Thymus (tissue), 11 donors: Measurements from ENCODE around the gene CIDEB. TPM values are rescaled to one million over a fixed set of nuclear protein-coding genes. Genes with fewer than 3 reads are reported as not detected.
A peak's percentile ranks its signal among the peaks of the same experiment; 100 is the strongest.
"Not testable (repeated sequence)": the region's sequence is repeated elsewhere in the genome, so short reads cannot be mapped to it uniquely, and the experiment has no call there.

ENCODE experiments used
- DNase-seq, 9 donors: peaks; one replicate each; pipeline ENCODE4 v3.0.0-alpha.2; 2013; ENCODE audit warnings: low spot score in 9 of 9, low read depth in 6 of 9, missing footprints in 1 of 9
- H3K27ac ChIP-seq, 2 donors: one replicate each; pipeline ENCODE4 v1.5.1; 2013; ENCODE audit warnings: control low read depth in 1 of 2, low read depth in 1 of 2, low read length in 1 of 2, mild to moderate bottlenecking in 1 of 2, moderate library complexity in 1 of 2
- H3K27me3 ChIP-seq, 2 donors: one replicate each; pipeline ENCODE4 v1.5.1; 2013; ENCODE audit warnings: low read length in 1 of 2; ENCODE audit not compliant: control insufficient read depth in 2 of 2, insufficient read depth in 1 of 2
- H3K36me3 ChIP-seq, 2 donors: one replicate each; pipeline ENCODE4 v1.5.1; 2013; ENCODE audit warnings: low read length in 1 of 2, mild to moderate bottlenecking in 1 of 2, moderate library complexity in 1 of 2; ENCODE audit not compliant: control insufficient read depth in 2 of 2, insufficient read depth in 2 of 2
- H3K4me1 ChIP-seq, 2 donors: one replicate each; pipeline ENCODE4 v1.5.1; 2013; ENCODE audit warnings: low read length in 2 of 2; ENCODE audit not compliant: control insufficient read depth in 2 of 2, insufficient read depth in 2 of 2
- H3K4me3 ChIP-seq, 2 donors: one replicate each; pipeline ENCODE4 v1.5.1; 2013; ENCODE audit warnings: low read length in 2 of 2, control low read depth in 1 of 2, mild to moderate bottlenecking in 1 of 2
- H3K9me3 ChIP-seq, 2 donors: one replicate each; pipeline ENCODE4 v1.5.1; 2013; ENCODE audit warnings: low read length in 1 of 2, mild to moderate bottlenecking in 1 of 2; ENCODE audit not compliant: control insufficient read depth in 2 of 2, insufficient read depth in 1 of 2
- WGBS: extraction: QIAGEN DNeasy Blood & Tissue Kit; methylation state at CpG from one replicate; pipeline ENCODE4 v1.1.7; 2013; 5-methylcytosine and 5-hydroxymethylcytosine counted together
- polyA plus RNA-seq: library from polyadenylated mRNA; stranded (reverse); fragments of 200-250 nt; gene quantifications from one replicate; pipeline ENCODE4 v1.2.3, GENCODE V29; 2013
- total RNA-seq: library from RNA; stranded (reverse); fragments of 120-200 nt; gene quantifications from one replicate; pipeline ENCODE4 v1.2.4, GENCODE V29; 2013
- donor health status: healthy.

The CIDEB gene
- total and polyA plus RNA-seq, 2 donors: 8.1 to 13.4 TPM

DNA sequence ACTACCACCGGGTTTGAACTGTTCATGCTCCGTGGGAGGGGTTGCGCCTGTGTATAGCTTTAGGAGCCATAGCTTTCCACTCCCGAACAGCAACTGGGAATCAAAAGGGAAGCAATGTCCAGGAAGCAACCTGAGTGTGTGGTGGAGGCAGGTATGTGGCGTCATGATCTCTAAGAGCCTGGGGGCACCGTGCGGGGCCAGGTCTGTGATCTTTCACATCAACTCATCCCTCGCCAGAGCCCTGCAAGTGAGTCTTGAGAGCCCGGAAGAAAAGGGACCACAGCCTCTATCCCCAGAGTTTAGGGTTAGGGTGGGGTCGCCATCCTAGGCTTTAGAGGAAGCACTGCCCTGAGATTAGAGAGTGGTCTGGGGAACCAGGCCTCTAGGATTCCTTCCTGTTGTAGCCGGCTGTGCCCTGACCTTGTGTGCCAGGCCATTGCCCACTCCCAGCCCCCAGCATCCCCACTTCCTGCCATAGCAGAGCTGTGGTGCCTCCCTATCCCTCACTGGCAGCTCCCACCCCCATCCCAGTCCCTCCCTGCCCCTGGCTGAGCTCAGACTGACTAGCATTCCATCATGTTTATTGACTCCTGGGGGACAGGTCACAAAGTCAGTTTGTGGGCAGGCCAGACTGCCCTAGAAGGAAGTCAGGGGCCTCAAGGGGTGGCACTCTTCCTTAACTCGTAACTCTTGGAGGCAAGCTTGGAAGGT, 27.8 kb upstream of the CIDEB start:
- H3K4me3 ChIP-seq: no peak overlapping the region
- H3K9me3 ChIP-seq: peaks cover 0 to 8% of the 10 kb centered on the region in 2 donors
- no peak overlapping the region for H3K27ac ChIP-seq
- peaks cover 0 to 13% of the 10 kb centered on the region in 2 donors for H3K36me3 ChIP-seq
- WGBS: 82% methylated on average over 12 of the region's 12 CpGs
- H3K27me3 ChIP-seq: peaks cover 57 to 96% of the 10 kb centered on the region in 2 donors
- DNase-seq: no peak
- H3K4me1 ChIP-seq: peaks cover 15 to 50% of the 10 kb centered on the region in 2 donors

DNA sequence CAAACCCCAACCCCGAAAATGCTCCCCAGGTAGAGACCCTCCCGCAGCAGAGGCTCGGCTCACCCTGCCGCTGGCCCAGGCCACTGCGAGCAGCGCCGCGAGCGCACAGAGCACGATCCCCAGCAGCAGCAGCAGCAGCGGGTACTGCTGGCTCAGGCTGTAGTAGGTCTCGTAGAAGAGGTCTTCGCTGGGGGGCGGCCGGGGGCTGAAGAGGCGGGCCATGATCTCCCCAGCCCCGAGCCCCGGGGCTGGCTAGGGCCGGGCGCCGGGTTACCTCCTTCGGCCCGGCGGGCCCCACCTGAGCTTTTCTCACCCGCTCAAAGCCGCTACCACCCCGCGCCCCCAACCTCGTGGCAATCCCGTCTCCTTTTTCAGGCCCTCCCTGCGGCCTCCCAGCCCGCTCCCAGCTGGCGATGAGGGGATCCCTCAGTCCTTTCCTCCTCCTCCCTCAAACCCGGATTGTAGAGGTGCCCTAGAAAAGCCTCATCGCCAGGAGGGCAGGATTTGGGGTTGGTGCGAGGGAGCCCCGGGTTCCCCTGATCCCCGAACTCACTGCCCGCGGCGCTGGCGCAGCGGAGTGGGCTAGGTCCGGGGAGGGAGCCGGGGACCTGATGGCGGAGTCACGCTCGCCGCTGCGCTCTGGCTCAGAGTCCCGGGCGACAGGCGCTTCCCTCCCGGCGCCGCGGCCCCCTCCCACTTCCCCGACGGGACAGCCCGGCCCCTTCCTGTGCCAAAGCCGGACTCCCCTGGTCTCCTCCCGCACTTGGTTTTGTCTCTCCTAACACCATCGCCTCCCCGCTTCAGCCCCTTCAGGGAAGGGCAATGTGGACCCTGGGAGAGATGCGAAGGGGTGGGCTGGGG, 26.9 kb upstream of the CIDEB start, which contains the start of gene ADCY4:
ADCY4 (minus strand) TSS at position 641 of the 861 bp plus-strand sequence; CDS start at position 222, 419 bp downstream.
- peak within 1 kb of the TSS in 1 of 2 donors; percentile 23 for H3K4me3 ChIP-seq
- peaks cover 0 to 8% of the 10 kb centered on the region in 2 donors for H3K9me3 ChIP-seq
- DNase-seq: peak in 1 of 9 donors; percentile 35
- H3K27ac ChIP-seq: peak within 1 kb of the TSS in 1 of 2 donors; percentile 31
- peaks cover 15 to 43% of the 10 kb centered on the region in 2 donors for H3K4me1 ChIP-seq
- WGBS: 7% methylated on average over 65 of the region's 65 CpGs
- H3K36me3 ChIP-seq: peaks cover 0 to 13% of the 10 kb centered on the region in 2 donors
- peaks cover 61 to 99% of the 10 kb centered on the region in 2 donors for H3K27me3 ChIP-seq

DNA sequence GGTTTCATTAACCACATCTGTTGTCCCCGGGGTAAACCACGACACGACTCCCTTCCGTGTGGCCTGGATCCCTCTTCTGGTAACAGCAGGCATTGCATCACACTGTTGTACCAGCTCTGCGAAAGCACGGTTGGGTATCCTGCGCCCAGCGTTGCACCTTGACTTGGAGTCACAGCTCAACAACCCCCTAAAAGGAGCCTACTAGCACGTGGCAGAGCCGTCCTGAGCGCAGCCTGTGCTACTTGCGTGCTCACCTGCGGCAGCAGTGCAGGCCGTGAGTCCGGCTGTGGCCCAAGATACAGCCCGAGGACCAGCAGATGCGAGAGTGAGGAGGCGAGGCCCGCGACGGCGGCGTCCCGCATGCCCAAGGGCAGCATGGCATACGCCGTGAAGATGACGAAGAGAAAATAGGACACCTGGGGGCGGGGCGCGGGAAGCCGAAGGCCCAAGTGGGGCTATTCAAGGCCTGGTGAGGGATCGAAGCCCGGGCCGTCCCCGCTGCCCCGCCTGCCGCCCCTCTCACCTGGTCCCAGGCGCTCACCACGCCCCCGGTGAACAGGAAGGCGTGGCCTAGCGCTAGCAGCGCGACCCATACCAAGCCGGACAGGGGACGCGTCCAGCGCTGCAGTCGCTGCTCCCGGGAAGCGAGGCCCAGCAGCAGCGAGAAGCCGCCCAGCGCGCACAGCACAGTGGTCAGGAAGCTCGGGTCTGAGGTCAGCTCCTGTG, 24.7 kb upstream of the CIDEB start:
- Histone ChIP-seq H3K27me3 (peaks cover 61 to 81% of the 10 kb centered on the region in 2 donors), H3K36me3 (peaks cover 0 to 12% of the 10 kb centered on the region in 2 donors), H3K27ac (no peak overlapping the region), H3K4me1 (peaks cover 11 to 42% of the 10 kb centered on the region in 2 donors), H3K9me3 (peaks cover 0 to 8% of the 10 kb centered on the region in 2 donors), H3K4me3 (peak overlapping the region in 1 of 2 donors; percentile 31)
- WGBS: 10% methylated on average over 56 of the region's 56 CpGs
- DNase-seq: peak; percentile 60 to 92 (median 78)

DNA sequence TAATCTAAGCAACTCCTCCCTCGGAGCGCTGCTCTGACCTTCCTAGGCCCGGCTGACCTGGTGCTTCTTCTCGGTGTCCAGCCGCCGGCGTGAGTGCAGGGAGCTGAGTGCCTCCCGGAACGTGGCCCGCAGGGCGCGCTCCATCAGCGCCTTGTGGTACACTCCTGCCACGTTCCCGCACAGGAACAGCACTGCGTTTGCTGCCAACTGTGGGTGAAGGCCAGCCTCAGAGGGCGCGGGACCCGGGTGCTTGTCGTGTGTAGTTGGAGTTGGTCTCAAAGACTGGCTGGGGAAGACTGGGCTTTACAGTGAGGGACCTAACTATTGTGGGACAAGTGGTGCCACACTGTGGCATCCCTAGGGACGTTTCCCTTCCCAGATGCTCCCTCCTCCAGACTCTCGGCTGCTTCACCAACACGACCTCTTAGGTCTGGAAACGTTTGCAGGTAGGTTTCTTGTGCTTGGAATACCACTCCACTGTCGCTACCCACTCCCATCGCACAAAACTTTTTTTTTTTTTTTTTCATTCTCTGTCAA, 24.0 kb upstream of the CIDEB start:
- no peak for DNase-seq
- Histone ChIP-seq H3K27me3 (peaks cover 61 to 75% of the 10 kb centered on the region in 2 donors), H3K4me1 (peaks cover 11 to 47% of the 10 kb centered on the region in 2 donors), H3K36me3 (peaks cover 0 to 8% of the 10 kb centered on the region in 2 donors), H3K4me3 (no peak overlapping the region), H3K27ac (no peak overlapping the region), H3K9me3 (peaks cover 0 to 8% of the 10 kb centered on the region in 2 donors)
- WGBS: 61% methylated on average over 26 of the region's 26 CpGs

DNA sequence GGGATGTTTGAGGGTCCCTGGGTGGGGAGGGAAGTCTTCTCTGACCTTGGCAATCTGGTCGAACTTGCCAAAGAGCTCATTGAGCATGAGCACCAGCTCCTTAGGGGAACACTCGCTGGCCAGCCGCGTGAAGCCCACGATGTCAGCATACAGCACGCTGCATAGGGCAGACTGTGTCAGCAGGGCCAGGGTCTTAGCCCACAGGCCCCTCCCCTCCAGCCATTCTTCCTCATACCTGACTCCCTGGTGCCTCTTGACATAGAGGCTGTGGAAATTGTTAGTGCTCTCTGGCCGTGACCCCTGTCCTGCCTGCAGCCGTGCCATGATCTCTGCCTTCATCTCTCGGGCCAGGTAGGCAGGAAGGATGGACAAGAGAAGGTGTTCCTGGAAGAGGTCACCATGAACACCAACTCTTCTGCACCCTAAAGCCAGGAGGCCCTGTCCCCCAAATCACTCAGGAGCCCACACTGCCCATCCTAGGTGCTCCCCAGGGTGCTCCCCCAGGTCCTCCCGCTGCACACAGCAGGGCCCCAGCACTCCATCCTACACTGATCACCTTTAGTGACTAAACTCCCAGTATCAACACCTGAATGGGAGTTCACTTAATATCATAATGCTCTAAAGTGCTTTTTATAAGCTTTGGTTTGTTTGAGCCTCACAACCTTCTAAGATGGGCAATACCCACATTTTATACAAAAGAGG, 23.3 kb upstream of the CIDEB start:
- no peak overlapping the region for H3K4me3 ChIP-seq
- H3K27me3 ChIP-seq: peaks cover 55 to 68% of the 10 kb centered on the region in 2 donors
- H3K36me3 ChIP-seq: peaks cover 0 to 5% of the 10 kb centered on the region in 2 donors
- peaks cover 11 to 47% of the 10 kb centered on the region in 2 donors for H3K4me1 ChIP-seq
- H3K27ac ChIP-seq: no peak overlapping the region
- H3K9me3 ChIP-seq: peaks cover 0 to 8% of the 10 kb centered on the region in 2 donors
- 97% methylated on average over 10 of the region's 10 CpGs for WGBS
- DNase-seq: no peak

- H3K27ac ChIP-seq: no peak overlapping the region
- peaks cover 11 to 41% of the 10 kb centered on the region in 2 donors for H3K4me1 ChIP-seq
- H3K27me3 ChIP-seq: peaks cover 41 to 54% of the 10 kb centered on the region in 2 donors
- H3K36me3 ChIP-seq: no peaks in the 10 kb centered on the region
- no peak for DNase-seq
- WGBS: 61% methylated on average over 9 of the region's 9 CpGs
- no peak overlapping the region for H3K4me3 ChIP-seq
- peaks cover 0 to 5% of the 10 kb centered on the region in 2 donors for H3K9me3 ChIP-seq
These were observed 22.0 kb upstream of the CIDEB start for GRCh38 chr14:24329736-24330135.

- Histone ChIP-seq H3K27ac (no peak overlapping the region), H3K36me3 (no peaks in the 10 kb centered on the region), H3K4me3 (no peak overlapping the region), H3K27me3 (peaks cover 35 to 49% of the 10 kb centered on the region in 2 donors), H3K4me1 (peaks cover 5 to 35% of the 10 kb centered on the region in 2 donors), H3K9me3 (peaks cover 0 to under 1% of the 10 kb centered on the region in 2 donors)
- DNase-seq: no peak
- 97% methylated on average over 12 of the region's 12 CpGs for WGBS
These were observed 21.4 kb upstream of the CIDEB start for GRCh38 chr14:24329073-24329663.

- H3K27ac ChIP-seq, DNase-seq, H3K36me3 ChIP-seq, H3K4me3 ChIP-seq, H3K9me3 ChIP-seq: not testable (repeated sequence)
- WGBS: 46% methylated on average over 9 of the region's 9 CpGs
- peaks cover 3 to 24% of the 10 kb centered on the region in 2 donors for H3K4me1 ChIP-seq
- peaks cover 24 to 36% of the 10 kb centered on the region in 2 donors for H3K27me3 ChIP-seq
These were observed 20.1 kb upstream of the CIDEB start for GRCh38 chr14:24327914-24328313.
